DOHH2 (cell line): ENCODE data around the gene ATP9B.

Source experiments
- EZH2phosphoT487 ChIP-seq: fragments of 200-600 bp; sonication (generic); IDR thresholded peaks from 2 replicates; pipeline ENCODE4 v1.6.1; 2017; ENCODE audit warnings: borderline replicate concordance, mild to moderate bottlenecking, antibody characterized with exemption, low read length, moderate library complexity, mixed read lengths
- TF ChIP-seq, protein P1 (sequence below): fragments of 200-600 bp; sonication (generic); IDR thresholded peaks from one replicate; pipeline ENCODE4 v1.5.1; 2014; ENCODE audit warnings: antibody characterized with exemption, mild to moderate bottlenecking, low read depth, low read length; ENCODE audit not compliant: poor library complexity, severe bottlenecking

- TF ChIP-seq, protein P1, sequence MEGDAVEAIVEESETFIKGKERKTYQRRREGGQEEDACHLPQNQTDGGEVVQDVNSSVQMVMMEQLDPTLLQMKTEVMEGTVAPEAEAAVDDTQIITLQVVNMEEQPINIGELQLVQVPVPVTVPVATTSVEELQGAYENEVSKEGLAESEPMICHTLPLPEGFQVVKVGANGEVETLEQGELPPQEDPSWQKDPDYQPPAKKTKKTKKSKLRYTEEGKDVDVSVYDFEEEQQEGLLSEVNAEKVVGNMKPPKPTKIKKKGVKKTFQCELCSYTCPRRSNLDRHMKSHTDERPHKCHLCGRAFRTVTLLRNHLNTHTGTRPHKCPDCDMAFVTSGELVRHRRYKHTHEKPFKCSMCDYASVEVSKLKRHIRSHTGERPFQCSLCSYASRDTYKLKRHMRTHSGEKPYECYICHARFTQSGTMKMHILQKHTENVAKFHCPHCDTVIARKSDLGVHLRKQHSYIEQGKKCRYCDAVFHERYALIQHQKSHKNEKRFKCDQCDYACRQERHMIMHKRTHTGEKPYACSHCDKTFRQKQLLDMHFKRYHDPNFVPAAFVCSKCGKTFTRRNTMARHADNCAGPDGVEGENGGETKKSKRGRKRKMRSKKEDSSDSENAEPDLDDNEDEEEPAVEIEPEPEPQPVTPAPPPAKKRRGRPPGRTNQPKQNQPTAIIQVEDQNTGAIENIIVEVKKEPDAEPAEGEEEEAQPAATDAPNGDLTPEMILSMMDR, result no peak
- no peak for TF ChIP-seq EZH2phosphoT487
These were observed 77.8 kb downstream of the ATP9B start for GRCh38 chr18:79147014-79147413.
